Uterus (tissue), 2 donors: ENCODE data around the gene DNMT3L.

Experiments
- POLR2A ChIP-seq, 2 donors: fragments of 450-650 bp; IDR thresholded peaks; one replicate each; pipeline ENCODE4 v1.6.1; 2016; ENCODE audit warnings: antibody characterized with exemption in 2 of 2, mild to moderate bottlenecking in 1 of 2, moderate library complexity in 1 of 2
- TF ChIP-seq, protein P1 (sequence below), 4 experiments: fragments of 200-600 bp in 2 of 4; fragments of 450-650 bp in 2 of 4; sonication (generic) in 2 of 4; IDR thresholded peaks; one replicate each; pipeline ENCODE4 v1.5.1; 2016 to 2019; ENCODE audit warnings: antibody characterized with exemption in 4 of 4, mild to moderate bottlenecking in 2 of 4, moderate library complexity in 1 of 4

DNA sequence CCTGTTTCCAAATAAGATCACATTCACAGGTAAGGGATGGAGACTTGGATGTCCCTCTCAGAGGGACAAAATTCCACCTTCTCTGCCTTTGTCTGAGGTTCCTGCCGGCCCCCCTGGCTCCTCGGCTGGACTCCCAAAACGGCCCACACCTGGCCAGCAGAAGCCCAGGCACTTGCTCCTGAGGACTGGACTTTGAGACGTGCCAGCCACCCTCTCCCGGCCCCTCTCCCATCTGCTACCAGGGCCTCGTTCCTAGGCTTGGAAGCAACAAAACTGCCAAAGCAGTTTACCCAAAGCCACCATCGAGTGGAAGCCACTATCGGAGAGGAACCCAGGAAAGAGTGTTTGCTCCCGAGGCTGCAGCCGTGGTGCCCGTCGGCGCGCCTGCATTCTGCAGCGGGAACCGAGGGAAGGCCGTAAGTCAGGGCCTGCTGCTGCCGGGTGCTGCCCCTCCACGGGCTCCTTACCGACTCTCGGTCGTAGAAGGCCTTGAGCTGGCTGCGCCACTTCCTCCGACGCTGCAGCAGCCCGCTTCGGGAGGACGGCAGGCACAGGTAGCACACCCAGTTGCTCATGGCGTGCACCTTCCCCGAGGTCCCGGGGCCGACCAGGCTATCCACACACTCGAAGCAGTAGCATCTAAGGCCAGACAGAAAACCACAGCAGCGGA, 3.5 kb downstream of the DNMT3L start:
- TF ChIP-seq, protein P1, sequence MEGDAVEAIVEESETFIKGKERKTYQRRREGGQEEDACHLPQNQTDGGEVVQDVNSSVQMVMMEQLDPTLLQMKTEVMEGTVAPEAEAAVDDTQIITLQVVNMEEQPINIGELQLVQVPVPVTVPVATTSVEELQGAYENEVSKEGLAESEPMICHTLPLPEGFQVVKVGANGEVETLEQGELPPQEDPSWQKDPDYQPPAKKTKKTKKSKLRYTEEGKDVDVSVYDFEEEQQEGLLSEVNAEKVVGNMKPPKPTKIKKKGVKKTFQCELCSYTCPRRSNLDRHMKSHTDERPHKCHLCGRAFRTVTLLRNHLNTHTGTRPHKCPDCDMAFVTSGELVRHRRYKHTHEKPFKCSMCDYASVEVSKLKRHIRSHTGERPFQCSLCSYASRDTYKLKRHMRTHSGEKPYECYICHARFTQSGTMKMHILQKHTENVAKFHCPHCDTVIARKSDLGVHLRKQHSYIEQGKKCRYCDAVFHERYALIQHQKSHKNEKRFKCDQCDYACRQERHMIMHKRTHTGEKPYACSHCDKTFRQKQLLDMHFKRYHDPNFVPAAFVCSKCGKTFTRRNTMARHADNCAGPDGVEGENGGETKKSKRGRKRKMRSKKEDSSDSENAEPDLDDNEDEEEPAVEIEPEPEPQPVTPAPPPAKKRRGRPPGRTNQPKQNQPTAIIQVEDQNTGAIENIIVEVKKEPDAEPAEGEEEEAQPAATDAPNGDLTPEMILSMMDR (IDR thresholded peaks at IDR 0.05): no peak
- TF ChIP-seq POLR2A (IDR thresholded peaks at IDR 0.05): no peak
